22Rv1 (cell line): Measurements from ENCODE around the gene THADA.

Experiments
- CTCF ChIP-seq: fragments of 450-650 bp; IDR thresholded peaks from 2 replicates; pipeline ENCODE4 v1.5.1; 2017; ENCODE audit warnings: mild to moderate bottlenecking
- ZFX ChIP-seq: fragments of 450-650 bp; IDR thresholded peaks from 2 replicates; pipeline ENCODE4 v1.6.1; 2017; ENCODE audit warnings: antibody characterized with exemption, borderline replicate concordance

- no peak for TF ChIP-seq CTCF
- TF ChIP-seq ZFX, result no peak
Measured at GRCh38 chr2:43553341-43553855, 42.4 kb downstream of the THADA start.
